Stimulated activated naive B cell treated with anti-CD40 and anti-IgM and Interleukin-4, amounts not matched to agents 10 μg/mL and 1 μg/mL and 100 μg/mL, for 72 hours (primary cell): ENCODE data around the gene TUBB3.
"Not testable (repeated sequence)": the region's sequence is repeated elsewhere in the genome, so short reads cannot be mapped to it uniquely, and the experiment has no call there.

ENCODE experiments used
- ATAC-seq, 2 donors: fragments of 150-1000 bp; cut with Tn5 transposase; replicated peaks; 2 replicates each; pipeline ENCODE4 v1.10.0; 2021; ENCODE audit warnings: moderate library complexity in 1 of 2
- DNase-seq: peaks from one replicate; pipeline ENCODE4 v3.0.0; 2021
- H3K27ac Mint-ChIP-seq: one replicate; pipeline ENCODE4 v1.8.0; 2022; ENCODE audit warnings: mild to moderate bottlenecking, mixed read lengths
- H3K27me3 Mint-ChIP-seq, 2 donors: one replicate each; pipeline ENCODE4 v1.8.0; 2022; ENCODE audit warnings: mixed read lengths in 2 of 2
- H3K36me3 Mint-ChIP-seq, 2 donors: one replicate each; pipeline ENCODE4 v1.8.0; 2022; ENCODE audit warnings: mixed read lengths in 2 of 2, mild to moderate bottlenecking in 1 of 2
- H3K4me1 Mint-ChIP-seq, 2 donors: one replicate each; pipeline ENCODE4 v1.8.0; 2022; ENCODE audit warnings: mixed read lengths in 2 of 2, mild to moderate bottlenecking in 1 of 2
- H3K4me3 Mint-ChIP-seq, 2 donors: one replicate each; pipeline ENCODE4 v1.8.0; 2022; ENCODE audit warnings: mild to moderate bottlenecking in 2 of 2, mixed read lengths in 2 of 2, moderate library complexity in 1 of 2
- H3K9me3 Mint-ChIP-seq, 2 donors: one replicate each; pipeline ENCODE4 v1.8.0; 2022; ENCODE audit warnings: mixed read lengths in 2 of 2, mild to moderate bottlenecking in 1 of 2

Gene TUBB3

DNA sequence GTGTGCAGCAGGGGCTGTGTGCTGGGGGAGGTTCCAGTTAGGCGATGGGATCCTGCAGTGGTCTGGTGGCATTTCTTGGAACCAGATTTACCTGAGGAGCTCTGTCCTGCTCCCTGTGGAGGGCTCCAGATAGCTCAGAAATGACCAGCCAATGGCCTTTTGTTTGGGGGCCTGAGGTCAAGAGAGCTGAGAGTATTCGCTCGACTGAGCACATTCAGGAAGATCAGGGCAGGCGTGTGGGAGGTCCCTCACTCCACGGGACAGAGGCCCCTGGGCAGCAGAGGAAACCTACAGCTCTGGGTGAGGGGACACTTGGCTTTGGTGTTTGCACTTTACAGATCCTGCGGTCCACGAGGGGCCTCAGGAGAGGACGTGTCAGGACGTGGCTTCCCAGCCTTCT is 43.6 kb downstream of the TUBB3 start:
- Mint-ChIP-seq H3K36me3 (peaks cover 18 to 40% of the 10 kb centered on the region in 2 donors), H3K9me3 (peaks cover 0 to 3% of the 10 kb centered on the region in 2 donors), H3K4me1 (peaks cover 12 to 40% of the 10 kb centered on the region in 2 donors), H3K27me3 (no peaks in the 10 kb centered on the region), H3K4me3 (no peak overlapping the region), H3K27ac (no peak overlapping the region)
- DNase-seq (no peak), ATAC-seq (no peak)

GRCh38 chr16:89967436-89967835 is 44.3 kb downstream of the TUBB3 start:
- ATAC-seq, H3K9me3 Mint-ChIP-seq, H3K4me3 Mint-ChIP-seq, H3K27me3 Mint-ChIP-seq, H3K27ac Mint-ChIP-seq, DNase-seq: not testable (repeated sequence)
- Mint-ChIP-seq H3K4me1 (peaks cover 14 to 45% of the 10 kb centered on the region in 2 donors), H3K36me3 (peaks cover 18 to 43% of the 10 kb centered on the region in 2 donors)

- not testable (repeated sequence) for DNase-seq, H3K4me3 Mint-ChIP-seq, H3K9me3 Mint-ChIP-seq, H3K27ac Mint-ChIP-seq, ATAC-seq, H3K27me3 Mint-ChIP-seq
- peaks cover 18 to 43% of the 10 kb centered on the region in 2 donors for H3K36me3 Mint-ChIP-seq
- H3K4me1 Mint-ChIP-seq: peaks cover 16 to 45% of the 10 kb centered on the region in 2 donors
These were observed 44.9 kb downstream of the TUBB3 start for GRCh38 chr16:89968074-89968473.

DNA sequence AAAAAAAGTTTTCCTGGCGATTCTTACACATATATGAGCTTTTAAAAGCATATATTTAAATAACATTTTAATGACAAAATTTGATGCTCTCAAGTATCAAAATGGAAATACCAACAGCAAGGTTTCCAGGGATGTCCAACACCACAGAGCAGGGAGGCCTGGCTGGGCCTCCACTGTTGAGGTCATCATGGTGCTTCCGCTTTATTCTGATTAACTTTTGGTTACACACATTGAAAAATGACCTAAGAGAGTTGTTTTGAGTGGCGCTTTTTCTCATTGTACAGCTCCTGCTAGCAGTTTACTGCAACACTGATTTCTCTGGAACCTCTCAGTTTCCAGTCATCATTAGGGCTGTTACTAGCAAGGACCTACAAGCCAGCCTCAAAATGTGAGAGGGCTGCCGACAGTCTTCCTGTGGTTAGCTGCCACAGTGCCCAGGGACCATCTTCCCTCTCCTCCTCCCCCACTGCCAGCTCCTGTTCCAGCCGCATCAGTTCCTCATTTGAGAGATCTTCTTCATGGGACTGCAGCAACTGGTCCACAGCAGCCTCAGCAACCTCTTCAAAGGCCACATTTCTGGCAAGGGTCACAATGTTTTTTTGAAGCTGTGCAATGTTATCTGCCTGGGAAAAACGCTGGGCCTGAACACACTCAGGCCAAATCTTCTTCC is 46.7 kb downstream of the TUBB3 start:
- H3K27me3 Mint-ChIP-seq: no peaks in the 10 kb centered on the region
- DNase-seq (no peak), ATAC-seq (peak; percentile 5 to 11)
- H3K27ac Mint-ChIP-seq: peak overlapping the region; percentile 31
- H3K9me3 Mint-ChIP-seq: peaks cover 0 to 3% of the 10 kb centered on the region in 2 donors
- peaks cover 19 to 42% of the 10 kb centered on the region in 2 donors for H3K36me3 Mint-ChIP-seq
- peaks cover 26 to 58% of the 10 kb centered on the region in 2 donors for H3K4me1 Mint-ChIP-seq
- H3K4me3 Mint-ChIP-seq: peak overlapping the region; percentile 17 to 99

- Mint-ChIP-seq H3K9me3 (peaks cover 0 to 3% of the 10 kb centered on the region in 2 donors), H3K27me3 (no peaks in the 10 kb centered on the region), H3K27ac (peak overlapping the region; percentile 96), H3K4me1 (peaks cover 27 to 50% of the 10 kb centered on the region in 2 donors), H3K4me3 (peak overlapping the region; percentile 92 to 99), H3K36me3 (peaks cover 14 to 40% of the 10 kb centered on the region in 2 donors)
- ATAC-seq: peak; percentile 6 to 20
- DNase-seq: no peak
These were observed 48.5 kb downstream of the TUBB3 start for GRCh38 chr16:89971495-89972243.

GRCh38 chr16:89972244-89973234 is 49.4 kb downstream of the TUBB3 start:
- Mint-ChIP-seq H3K27me3 (no peaks in the 10 kb centered on the region), H3K36me3 (peaks cover 14 to 39% of the 10 kb centered on the region in 2 donors), H3K9me3 (peaks cover 0 to 3% of the 10 kb centered on the region in 2 donors), H3K27ac (peak overlapping the region; percentile 96), H3K4me1 (peaks cover 27 to 49% of the 10 kb centered on the region in 2 donors), H3K4me3 (peak overlapping the region; percentile 92 to 99)
- ATAC-seq (peak; percentile 91), DNase-seq (peak; percentile 87)

DNA sequence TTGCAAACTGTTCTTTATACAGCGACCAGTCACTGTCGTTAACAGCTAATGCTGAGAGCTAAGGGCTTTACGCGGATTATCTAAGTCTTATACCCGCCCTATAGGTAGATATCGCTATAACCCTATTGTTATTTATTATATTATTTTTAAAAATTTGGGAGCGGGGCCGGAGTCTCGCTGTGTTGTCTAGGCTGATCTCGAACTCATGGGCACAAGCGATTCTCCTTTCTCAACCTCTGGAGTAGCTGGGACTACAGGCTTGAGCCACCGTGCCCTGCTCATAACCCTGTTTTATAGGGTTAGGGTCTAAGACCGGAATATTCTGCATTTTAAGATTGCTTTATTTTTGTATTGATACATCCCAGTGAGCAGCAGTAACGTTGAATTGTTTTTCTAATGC is 50.1 kb downstream of the TUBB3 start:
- Mint-ChIP-seq H3K27ac (peak overlapping the region; percentile 96), H3K27me3 (no peaks in the 10 kb centered on the region), H3K4me3 (peak overlapping the region; percentile 92 to 99), H3K4me1 (peaks cover 28 to 48% of the 10 kb centered on the region in 2 donors), H3K9me3 (peaks cover 0 to 3% of the 10 kb centered on the region in 2 donors), H3K36me3 (peaks cover 17 to 42% of the 10 kb centered on the region in 2 donors)
- ATAC-seq: no peak
- DNase-seq: no peak

- H3K4me1 Mint-ChIP-seq: peaks cover 29 to 49% of the 10 kb centered on the region in 2 donors
- peaks cover 17 to 39% of the 10 kb centered on the region in 2 donors for H3K36me3 Mint-ChIP-seq
- H3K27ac Mint-ChIP-seq: peak overlapping the region; percentile 14
- DNase-seq (no peak), ATAC-seq (no peak)
- H3K27me3 Mint-ChIP-seq: no peaks in the 10 kb centered on the region
- peak overlapping the region; percentile 75 to 99 for H3K4me3 Mint-ChIP-seq
- peaks cover 0 to 3% of the 10 kb centered on the region in 2 donors for H3K9me3 Mint-ChIP-seq
These were observed 50.7 kb downstream of the TUBB3 start for GRCh38 chr16:89973654-89974335.

GRCh38 chr16:89974870-89975269 is 51.7 kb downstream of the TUBB3 start:
- no peak overlapping the region for H3K4me3 Mint-ChIP-seq
- no peaks in the 10 kb centered on the region for H3K27me3 Mint-ChIP-seq
- peaks cover 21 to 46% of the 10 kb centered on the region in 2 donors for H3K36me3 Mint-ChIP-seq
- ATAC-seq (no peak), DNase-seq (no peak)
- no peak overlapping the region for H3K27ac Mint-ChIP-seq
- H3K9me3 Mint-ChIP-seq: peaks cover 0 to 3% of the 10 kb centered on the region in 2 donors
- H3K4me1 Mint-ChIP-seq: peaks cover 31 to 43% of the 10 kb centered on the region in 2 donors

DNA sequence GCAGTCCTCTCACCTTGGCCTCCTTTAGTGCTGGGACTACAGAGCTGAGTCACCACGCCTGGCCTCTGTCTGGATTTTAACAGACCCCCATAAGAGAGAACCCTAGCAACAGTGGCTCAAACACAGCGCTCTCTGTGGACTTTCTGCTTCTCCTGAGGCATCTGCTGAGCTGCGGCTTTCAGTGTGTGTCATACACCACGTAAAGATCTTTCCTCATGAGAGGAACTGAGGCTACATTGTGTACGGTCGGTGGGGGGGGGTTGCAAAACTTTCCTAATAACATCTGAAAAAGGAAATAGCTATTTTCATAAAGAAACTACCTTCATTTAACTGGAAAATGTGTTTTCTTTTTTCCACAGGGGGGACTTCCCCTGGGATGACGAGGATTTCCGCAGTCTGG is 58.3 kb downstream of the TUBB3 start:
- H3K36me3 Mint-ChIP-seq: peaks cover 55 to 75% of the 10 kb centered on the region in 2 donors
- H3K27ac Mint-ChIP-seq: peak overlapping the region; percentile 90
- H3K4me1 Mint-ChIP-seq: peaks cover 23 to 42% of the 10 kb centered on the region in 2 donors
- DNase-seq (peak; percentile 53), ATAC-seq (peak; percentile 98)
- H3K4me3 Mint-ChIP-seq: peak overlapping the region; percentile 44 to 67
- H3K27me3 Mint-ChIP-seq: no peaks in the 10 kb centered on the region
- H3K9me3 Mint-ChIP-seq: no peaks in the 10 kb centered on the region

DNA sequence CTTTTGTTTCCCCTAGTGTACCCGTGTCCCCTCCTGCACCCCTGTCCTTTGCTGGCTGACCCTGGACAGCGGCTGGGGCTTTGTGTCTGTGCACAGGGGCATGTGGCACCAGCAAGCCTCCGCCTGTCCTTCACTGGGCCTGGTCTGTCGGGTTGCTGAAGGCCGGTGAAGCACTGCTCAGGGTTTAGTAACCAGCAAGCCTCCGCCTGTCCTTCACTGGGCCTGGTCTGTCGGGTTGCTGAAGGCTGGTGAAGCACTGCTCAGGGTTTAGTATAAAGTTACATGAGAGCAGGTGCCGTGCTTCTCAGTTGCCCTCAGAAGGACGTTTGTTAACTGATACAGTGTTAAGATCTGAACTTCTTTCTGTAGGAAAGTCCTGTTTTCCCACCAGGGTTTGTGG is 59.2 kb downstream of the TUBB3 start:
- DNase-seq (no peak), ATAC-seq (no peak)
- H3K27me3 Mint-ChIP-seq: no peaks in the 10 kb centered on the region
- H3K4me3 Mint-ChIP-seq: no peak overlapping the region
- H3K36me3 Mint-ChIP-seq: peaks cover 62 to 80% of the 10 kb centered on the region in 2 donors
- peak overlapping the region; percentile 90 for H3K27ac Mint-ChIP-seq
- peaks cover 31 to 51% of the 10 kb centered on the region in 2 donors for H3K4me1 Mint-ChIP-seq
- H3K9me3 Mint-ChIP-seq: no peaks in the 10 kb centered on the region

GRCh38 chr16:89983536-89983935 is 60.4 kb downstream of the TUBB3 start:
- DNase-seq: no peak
- H3K4me3 Mint-ChIP-seq: no peak overlapping the region
- peaks cover 64 to 76% of the 10 kb centered on the region in 2 donors for H3K36me3 Mint-ChIP-seq
- H3K27ac Mint-ChIP-seq: peak overlapping the region; percentile 51
- H3K27me3 Mint-ChIP-seq: no peaks in the 10 kb centered on the region
- peaks cover 27 to 46% of the 10 kb centered on the region in 2 donors for H3K4me1 Mint-ChIP-seq
- no peak for ATAC-seq
- H3K9me3 Mint-ChIP-seq: no peaks in the 10 kb centered on the region

DNA sequence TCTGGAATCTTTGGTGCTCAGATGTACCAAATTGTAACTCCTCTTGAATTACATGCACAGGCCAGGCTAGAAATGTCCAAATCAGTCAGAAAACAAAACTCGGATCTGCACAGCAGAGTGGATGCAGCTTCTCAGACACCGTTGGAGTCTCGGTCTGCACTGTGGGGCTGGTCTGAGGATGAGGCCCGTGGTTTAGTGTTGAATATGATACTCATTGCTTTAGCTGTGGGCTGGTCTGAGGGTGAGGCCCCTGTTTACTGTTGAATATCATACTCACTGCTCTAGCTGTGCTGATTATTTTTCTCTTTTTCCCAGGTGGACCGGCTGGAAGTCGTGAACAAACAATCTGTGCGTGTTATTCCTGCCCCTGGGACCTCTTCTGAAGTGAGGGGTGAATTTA is 61.1 kb downstream of the TUBB3 start:
- Mint-ChIP-seq H3K27me3 (no peaks in the 10 kb centered on the region), H3K4me3 (no peak overlapping the region), H3K4me1 (peaks cover 24 to 46% of the 10 kb centered on the region in 2 donors), H3K36me3 (peaks cover 65 to 75% of the 10 kb centered on the region in 2 donors), H3K9me3 (no peaks in the 10 kb centered on the region), H3K27ac (no peak overlapping the region)
- DNase-seq (no peak), ATAC-seq (no peak)
